Astrocyte of the spinal cord (primary cell): ENCODE results near the gene BARD1.
"Not testable (repeated sequence)": the region's sequence is repeated elsewhere in the genome, so short reads cannot be mapped to it uniquely, and the experiment has no call there.

Experiments
- DNase-seq: peaks from one replicate; pipeline ENCODE4 v3.0.0; 2011; ENCODE audit warnings: low read depth, low spot score
- H3K4me3 ChIP-seq: 2 replicates; pipeline ENCODE4 v1.5.1; 2011; ENCODE audit warnings: low read depth, mild to moderate bottlenecking, low read length, moderate library complexity
- CTCF ChIP-seq: IDR thresholded peaks from 2 replicates; pipeline ENCODE4 v1.5.1; 2012; ENCODE audit warnings: low read depth, mild to moderate bottlenecking, low read length, inconsistent platforms
- in situ Hi-C: cut with HindIII; loops from 2 replicates; pipeline ENCODE4 v1.10.0; 2017; ENCODE audit warnings: low sequenced_read_pairs

The BARD1 gene

GRCh38 chr2:214801768-214802397 lies 7.6 kb downstream of the BARD1 start:
- no peak overlapping the region for H3K4me3 ChIP-seq
- no peak for DNase-seq
- in situ Hi-C loops, result no loop called here
- TF ChIP-seq CTCF, result no peak

- in situ Hi-C loops, result no loop called here
Observed at GRCh38 chr2:214801068-214801467, 8.4 kb downstream of the BARD1 start.

GRCh38 chr2:214800180-214800579 lies 9.3 kb downstream of the BARD1 start:
- in situ Hi-C loops, result no loop called here

More at GRCh38 chr2:214801068-214801467, 8.4 kb downstream of the BARD1 start:
- TF ChIP-seq CTCF, result no peak
- DNase-seq, result no peak
- no peak overlapping the region for H3K4me3 ChIP-seq

GRCh38 chr2:214796911-214797310 lies 12.6 kb downstream of the BARD1 start:
- H3K4me3 ChIP-seq, result no peak overlapping the region
- TF ChIP-seq CTCF, result no peak

More at GRCh38 chr2:214800180-214800579, 9.3 kb downstream of the BARD1 start:
- no peak for TF ChIP-seq CTCF
- H3K4me3 ChIP-seq, result no peak overlapping the region
- no peak for DNase-seq

GRCh38 chr2:214783181-214783580 lies 26.3 kb downstream of the BARD1 start:
- H3K4me3 ChIP-seq, in situ Hi-C loops, DNase-seq: not testable (repeated sequence)

More at GRCh38 chr2:214796911-214797310, 12.6 kb downstream of the BARD1 start:
- DNase-seq, result no peak
- in situ Hi-C loops, result no loop called here

GRCh38 chr2:214782671-214783070 lies 26.8 kb downstream of the BARD1 start:
- no peak for TF ChIP-seq CTCF
- DNase-seq, result no peak
- in situ Hi-C loops, result no loop called here
- H3K4me3 ChIP-seq, result no peak overlapping the region

GRCh38 chr2:214781226-214781625 lies 28.3 kb downstream of the BARD1 start:
- no peak for DNase-seq
- no peak for TF ChIP-seq CTCF
- in situ Hi-C loops, result no loop called here
- H3K4me3 ChIP-seq, result no peak overlapping the region
